Measurements from ENCODE around the gene BLTP3A.
"Not testable (repeated sequence)": the region's sequence is repeated elsewhere in the genome, so short reads cannot be mapped to it uniquely, and the experiment has no call there.

BLTP3A gene

DNA sequence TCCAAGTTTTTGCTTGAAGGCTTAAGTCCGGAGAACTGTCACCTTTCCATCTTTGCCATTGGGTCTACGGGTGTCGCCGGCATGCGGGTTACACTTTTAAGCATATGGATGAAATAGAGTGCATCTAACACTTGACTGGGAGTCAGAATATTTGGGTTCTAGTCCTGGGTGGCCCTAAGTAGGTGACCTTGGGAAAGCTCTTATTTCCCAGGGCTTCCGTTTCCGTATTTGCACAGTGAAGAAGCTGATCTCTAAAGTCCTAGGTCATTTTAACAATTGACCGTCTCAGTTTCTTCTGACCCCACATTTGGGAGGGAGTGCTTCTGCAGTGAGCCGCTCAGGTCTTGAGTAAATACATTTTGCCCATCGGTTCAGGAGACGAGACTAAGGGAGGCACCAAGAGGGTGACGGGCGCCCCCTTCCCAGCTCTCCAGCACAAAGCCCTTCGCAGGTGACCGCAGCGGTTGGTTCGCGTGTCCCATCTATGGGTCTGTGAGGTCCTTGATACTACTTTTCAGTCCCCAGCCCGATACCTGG lies 651 bp upstream of the BLTP3A start:
- peak in 3 of 5 donors; percentile 6 to 24 (median 12) for DNase-seq

DNA sequence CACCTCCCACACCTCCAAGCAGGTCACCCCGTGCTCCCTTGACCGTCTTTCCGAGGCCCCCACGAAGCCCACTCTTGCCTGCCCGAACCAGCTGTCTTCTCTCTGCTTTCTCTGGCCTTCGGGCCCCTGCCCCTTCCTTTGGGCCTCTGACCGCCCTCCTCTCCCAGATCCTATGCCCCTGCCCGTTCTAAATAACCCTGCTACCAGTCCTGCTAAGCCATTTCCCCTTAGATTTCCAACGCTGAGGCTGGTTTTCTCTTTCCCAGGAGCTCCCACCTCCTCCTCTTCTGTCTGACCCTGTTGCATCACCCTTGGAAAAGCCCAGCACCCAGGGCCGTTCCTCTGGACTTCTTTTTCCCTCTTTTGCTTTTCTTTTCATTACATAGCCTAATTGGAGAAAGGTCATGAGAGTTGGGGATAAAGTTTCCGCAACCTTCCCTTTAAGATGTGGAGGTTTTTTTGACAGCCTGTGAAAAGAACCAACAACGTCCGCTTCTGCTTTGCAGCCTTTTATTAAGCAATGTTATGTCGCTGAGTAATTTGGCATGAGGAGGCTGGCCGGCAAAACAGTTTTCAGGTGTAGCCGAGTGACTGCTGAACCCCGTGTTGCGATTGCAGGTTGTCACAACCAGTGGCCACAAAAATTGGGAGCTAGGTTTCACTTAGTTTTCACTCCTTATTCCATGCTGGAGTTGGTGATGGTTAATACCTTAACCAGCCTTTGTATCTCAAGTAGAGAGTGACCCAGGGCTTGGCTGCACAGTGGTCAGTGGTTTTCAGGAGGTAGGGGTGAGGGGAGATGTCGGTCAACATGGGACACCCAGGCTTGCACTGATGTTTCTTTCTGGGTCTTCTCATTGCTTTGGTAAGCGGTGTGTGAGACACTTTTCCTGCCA lies 970 bp downstream of the BLTP3A start:
- peak in 1 of 5 donors; percentile 15 for DNase-seq

DNA sequence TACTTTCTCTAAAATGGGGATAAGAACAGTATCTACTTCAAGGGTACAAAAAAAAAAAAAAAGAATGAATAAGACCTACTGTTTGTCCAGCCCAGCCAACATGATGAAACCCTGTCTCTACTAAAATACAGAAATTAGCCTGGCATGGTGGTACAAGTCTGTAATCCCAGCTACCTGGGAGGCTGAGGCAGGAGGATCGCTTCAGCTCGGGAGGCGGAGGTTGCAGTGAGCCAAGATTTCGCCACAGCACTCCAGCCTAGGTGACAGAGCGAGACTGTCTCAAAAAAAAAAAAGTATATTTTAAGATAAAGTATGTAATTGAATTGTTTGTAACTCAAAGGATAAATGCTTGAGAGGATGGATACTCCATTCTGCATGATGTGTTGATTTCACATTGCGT lies 2.0 kb downstream of the BLTP3A start:
- no peak for DNase-seq

DNA sequence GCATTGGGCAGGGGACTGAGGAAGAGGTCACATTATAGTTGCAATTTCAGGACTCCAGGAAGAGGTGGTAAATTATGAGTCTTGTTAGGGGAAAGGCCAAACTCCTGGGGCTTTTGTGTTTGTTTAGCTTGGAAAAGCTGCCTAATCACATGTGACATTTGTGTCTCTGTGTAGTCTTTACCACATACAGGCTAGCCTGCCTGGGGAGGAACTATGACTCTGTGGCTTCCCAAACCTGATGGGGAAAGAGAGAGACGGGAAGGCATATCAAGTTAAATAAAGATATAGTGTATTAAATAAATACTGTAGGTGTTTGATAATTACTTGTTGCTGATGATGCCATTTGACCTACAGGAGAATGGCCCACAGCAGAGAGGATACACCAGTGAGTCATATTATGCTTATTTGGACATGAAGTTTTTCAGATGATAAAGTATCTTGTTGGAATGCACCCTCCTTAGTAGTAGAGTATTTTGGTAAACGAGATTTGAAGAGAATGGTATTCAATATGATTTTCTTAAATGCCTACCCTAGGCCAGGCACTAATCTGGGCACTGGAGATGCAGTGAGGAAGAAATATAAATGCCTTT lies 4.0 kb downstream of the BLTP3A start:
- DNase-seq, result no peak

DNA sequence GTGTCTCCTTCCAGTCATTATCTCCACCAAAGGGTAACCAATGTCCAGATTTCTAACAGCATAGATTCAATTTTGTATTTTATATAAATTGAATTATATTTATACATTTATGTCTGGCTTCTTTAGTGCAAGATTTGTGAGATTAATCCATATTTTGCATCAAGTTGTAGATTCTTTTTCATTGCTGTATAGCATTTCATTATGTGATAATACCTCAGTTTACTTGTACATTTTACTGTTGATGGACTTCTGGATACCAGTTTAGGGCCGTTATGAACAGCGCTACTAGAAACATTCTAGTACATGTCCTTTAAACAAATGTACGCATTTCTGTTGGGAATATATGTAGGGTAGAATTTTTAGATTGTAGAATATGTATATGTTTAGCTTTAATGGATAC lies 6.2 kb downstream of the BLTP3A start:
- no peak for DNase-seq

DNA sequence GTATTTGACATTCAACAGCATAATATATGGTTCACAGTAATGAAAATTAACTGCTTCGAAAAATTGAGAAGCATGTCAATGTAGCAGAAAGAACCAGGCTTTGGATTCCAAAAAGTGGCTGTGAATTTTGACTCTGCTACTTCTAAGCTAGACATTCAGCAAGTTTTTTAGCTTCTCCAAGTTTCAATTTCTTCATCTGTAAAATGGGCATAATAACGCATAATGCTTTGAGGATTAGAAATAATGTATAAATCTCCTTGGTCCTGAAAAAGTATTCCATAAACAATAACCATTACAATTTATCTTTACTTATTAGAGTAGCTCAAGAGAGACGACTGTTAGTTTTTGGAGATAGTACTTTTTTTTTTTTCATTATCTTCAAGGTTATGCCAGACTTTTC lies 7.7 kb downstream of the BLTP3A start:
- no peak for DNase-seq

DNA sequence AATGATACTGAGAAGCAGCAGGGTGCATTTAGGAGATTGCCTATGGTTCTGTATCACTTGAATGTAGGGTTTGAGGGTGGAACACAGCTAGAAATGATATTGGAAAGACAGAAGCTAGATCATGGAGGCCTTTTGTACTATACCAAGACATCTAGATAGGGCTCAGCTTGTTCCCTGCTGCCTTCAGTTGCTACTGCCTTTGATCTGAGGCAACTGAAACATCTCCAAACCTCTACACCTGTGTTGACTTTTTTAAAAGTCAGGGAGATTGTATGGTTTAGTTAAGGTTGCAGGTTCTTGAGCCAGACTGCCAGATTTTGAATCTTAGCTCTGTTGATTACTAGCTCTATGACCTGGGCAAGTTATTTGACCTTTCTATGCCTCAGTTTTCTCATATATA lies 12.7 kb downstream of the BLTP3A start:
- DNase-seq, result no peak

DNA sequence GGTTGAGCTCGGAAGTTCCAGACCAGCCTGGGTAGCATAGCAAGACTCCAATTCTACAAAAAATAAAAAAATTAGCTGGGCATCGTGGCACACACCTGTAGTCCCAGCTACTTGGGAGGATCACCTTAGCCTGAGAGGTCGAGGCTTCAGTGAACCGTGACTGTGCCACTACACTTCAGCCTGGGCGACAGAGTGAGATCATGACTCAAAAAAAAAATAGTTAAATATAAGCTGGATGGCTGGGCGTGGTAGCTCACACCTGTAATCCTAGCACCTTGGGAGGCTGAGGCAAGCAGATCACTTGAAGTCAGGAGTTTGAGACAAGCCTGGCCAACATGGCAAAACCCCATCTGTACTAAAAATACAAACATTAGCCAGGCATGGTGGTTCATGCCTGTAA lies 13.2 kb downstream of the BLTP3A start:
- DNase-seq, result not testable (repeated sequence)

DNA sequence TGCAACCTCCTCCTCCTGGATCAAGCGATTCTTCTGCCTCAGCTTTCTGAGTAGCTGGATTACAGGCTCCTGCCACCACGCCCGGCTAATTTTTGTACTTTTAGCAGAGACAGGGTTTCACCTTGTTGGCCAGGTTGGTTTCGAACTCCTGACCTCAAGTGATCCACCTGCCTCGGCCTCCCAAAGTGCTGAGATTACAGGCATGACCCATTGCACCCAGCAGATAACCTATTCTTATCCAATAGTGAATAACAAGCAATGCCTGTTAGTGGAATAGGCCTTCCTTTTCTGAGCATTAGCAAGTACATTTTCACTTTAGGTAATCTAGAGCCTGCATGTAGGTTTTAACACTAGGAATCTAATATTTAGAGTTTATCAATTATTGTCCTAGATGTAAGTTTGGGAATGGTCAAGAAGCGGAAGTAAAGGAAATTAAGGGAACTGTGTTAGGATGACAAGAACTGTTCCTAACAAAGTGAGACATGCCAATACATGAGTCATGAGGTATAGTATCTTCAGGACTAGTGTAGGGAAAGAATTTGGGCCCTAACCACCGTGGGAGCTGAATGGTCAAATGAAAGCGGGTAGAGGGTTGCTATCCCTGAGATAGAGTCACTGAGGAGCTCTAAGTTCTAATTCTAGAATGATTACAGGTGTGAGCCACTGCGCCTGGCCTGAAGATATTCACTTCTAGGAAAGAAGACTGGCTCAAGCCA lies 15.0 kb downstream of the BLTP3A start:
- no peak for DNase-seq

DNA sequence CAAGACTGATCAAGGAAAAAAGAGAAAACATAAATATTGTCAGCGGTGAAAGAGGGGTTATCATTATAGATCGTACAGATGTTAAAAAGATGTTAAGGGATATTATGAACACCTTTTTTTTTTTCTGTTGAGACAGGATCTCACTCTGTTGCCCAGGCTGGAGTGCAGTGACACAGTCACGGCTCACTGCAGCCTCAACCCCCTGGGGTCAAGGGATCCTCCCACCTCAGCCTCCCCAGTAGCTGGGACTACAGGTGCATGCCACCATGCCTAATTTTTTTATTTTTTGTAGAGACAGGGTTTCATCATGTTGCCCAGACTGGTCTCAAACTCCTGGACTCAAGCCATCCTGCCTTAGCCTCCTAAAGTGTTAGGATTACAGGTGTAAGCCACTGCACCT lies 16.6 kb downstream of the BLTP3A start:
- not testable (repeated sequence) for DNase-seq

DNA sequence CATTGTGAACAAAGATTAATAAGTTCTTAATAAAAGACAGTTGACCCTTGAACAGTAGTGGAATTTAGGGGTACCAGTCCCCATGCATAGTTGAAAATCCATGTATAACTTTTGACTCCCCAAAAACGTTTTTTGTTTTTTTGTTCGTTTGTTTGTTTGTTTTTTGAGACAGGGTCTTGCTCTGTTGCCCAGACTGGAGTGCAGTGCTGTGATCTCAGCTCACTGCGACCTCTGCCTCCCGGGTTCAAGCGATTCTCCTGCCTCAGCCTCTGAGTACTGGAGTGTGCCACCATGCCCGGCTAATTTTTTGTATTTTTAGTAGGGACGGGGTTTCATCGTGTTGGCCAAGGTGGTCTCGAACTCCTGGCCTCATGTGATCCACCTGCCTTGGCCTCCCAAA lies 17.5 kb downstream of the BLTP3A start:
- DNase-seq, result not testable (repeated sequence)

DNA sequence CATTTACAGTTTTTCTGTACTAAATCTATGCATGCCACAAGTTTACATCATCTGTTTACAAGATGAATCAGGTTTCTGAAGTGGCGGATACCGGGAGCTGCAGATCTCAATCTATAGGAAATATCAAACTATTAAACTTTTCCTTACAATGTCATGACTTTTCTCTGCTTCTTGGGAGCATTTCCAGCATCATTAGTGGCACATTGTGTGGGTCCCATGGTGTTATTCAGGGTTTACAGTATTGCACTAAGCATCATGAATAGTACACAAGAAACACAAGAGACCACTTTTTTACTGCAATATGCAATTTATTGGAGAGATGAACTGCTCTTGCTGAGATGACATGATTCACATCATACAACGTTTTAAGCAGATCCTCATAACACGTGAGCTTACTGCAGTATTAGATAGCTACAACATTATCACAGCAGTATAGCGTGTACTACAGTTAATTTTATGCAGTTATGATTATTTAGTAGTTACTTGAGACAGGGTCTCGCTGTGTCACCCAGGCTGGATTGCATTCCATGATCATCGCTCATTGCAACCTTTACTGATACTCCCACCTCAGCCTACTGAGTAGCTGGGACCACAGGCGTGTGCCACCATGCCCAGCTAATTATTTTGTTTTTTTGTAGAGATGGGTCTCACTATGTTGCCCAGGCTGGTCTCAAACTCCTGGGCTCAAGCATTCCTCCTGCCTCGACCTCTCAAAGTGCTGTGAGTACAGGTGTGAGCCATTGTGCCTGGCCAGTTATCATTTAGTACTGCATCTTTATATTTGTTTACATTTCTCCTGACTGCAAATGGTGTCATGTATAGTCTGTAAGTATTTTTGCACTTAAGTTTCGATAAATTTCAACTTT lies 18.4 kb downstream of the BLTP3A start:
- no peak for DNase-seq

DNA sequence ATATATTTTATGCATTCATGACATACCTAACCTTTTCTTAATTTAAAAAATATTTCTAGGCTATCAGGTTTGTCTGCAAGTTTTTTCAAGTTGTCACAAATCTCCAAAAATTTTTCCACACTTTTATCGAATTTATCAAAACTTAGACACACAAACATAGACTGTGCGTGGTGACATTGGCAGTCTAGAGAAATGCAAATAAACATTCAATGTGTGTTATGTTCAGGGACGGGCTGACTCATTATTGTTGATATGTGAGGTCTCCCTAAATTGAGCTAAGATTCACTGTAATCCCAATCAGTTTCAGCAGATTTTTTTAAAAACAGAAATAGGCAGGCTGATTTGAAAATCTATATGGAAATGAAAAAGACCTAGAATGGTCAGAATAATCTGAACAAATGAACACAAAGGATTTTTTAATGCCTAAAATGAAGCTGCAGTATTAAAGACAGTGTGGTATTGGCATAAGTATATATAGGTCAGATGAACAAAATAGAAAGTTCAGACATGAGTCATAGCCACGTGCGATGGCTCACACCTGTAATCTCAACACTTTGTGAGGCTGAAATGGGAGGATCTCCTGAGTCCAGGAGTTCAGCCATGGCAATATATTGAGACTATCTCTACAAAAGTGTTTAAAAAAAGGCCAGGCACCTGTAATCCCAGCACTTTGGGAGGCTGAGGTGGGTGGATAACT lies 19.2 kb downstream of the BLTP3A start:
- DNase-seq, result peak in 1 of 5 donors; percentile 23

DNA sequence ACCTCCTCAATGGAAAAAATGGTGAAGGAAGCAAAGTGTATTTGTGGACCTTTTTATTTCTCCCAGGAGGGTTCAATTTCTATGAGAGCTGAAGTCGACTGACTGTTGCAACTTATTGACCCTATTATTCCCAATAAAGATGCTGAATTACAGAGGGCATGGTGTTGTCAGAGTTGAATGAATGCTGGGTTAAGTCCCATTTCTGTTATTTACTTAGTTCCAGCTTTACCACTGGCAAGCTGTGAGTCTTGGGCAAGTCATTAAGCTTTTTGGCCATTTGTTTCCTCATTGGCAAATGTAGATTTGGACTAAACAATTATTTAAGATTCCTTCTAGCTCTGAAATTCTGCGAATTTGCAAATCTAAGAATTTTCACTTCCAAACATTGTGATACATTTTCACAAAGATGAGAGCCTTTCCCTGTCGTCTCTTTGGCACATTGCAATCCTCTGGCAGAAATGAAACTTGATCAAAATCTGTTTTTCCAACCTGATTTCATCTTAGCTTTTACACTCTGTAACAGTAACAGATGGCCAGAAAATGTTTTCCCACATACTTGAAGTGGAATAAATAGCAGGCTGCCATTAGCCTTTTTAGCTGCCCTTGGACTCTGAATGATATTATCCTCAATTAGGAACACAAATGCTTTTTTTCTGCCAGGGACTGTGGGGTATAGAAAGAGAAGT lies 21.3 kb downstream of the BLTP3A start:
- DNase-seq, result no peak

DNA sequence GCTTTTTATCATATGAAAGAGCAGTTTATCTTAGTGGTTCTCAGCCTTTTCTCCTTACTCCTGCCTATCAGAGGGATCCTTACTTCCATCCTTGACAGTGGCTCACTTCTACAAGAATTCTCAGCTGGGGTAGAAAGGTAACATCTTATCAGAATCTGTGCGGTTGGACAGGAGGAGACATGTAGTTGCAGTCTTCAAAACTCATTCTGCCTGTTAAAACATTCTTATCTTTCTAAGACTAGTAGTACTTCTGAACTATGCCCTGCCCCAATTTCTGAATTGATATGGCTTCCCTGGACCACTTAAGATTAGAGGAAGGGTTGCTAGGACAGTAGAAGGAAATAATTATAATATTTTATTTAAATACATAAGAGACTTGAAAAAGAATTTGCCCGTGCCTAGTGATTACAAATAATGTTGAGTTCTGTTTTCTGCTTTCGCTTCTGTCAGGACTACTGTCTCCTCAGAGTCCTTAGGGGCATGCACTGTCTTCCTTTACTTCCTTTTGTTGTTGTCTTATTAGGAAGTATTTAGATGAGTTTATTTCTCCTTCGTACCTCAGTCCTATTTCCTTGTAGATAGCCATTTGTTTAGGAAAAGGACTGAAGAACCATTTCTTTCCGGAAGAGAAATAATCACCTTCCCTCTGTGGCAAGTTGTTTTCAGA lies 24.9 kb downstream of the BLTP3A start:
- no peak for DNase-seq

DNA sequence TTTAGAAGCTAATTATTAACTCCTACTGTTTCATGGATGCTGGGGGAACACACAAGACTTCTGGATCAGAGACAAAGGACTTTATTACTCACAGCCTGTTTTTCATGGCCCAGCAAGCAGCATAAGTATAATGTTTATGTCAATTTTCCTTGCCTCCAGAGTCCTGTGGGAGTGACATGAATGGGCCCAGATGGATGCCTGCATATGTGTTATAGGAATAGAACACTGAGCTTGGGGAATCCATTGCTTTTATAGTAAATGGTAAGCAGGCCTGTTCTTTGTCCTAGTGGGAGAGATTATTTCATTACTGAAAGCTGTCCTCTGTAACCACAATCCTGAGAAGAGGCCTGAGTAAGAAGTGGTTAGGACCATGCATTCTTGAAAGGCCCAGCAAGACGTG lies 25.6 kb downstream of the BLTP3A start:
- no peak for DNase-seq

DNA sequence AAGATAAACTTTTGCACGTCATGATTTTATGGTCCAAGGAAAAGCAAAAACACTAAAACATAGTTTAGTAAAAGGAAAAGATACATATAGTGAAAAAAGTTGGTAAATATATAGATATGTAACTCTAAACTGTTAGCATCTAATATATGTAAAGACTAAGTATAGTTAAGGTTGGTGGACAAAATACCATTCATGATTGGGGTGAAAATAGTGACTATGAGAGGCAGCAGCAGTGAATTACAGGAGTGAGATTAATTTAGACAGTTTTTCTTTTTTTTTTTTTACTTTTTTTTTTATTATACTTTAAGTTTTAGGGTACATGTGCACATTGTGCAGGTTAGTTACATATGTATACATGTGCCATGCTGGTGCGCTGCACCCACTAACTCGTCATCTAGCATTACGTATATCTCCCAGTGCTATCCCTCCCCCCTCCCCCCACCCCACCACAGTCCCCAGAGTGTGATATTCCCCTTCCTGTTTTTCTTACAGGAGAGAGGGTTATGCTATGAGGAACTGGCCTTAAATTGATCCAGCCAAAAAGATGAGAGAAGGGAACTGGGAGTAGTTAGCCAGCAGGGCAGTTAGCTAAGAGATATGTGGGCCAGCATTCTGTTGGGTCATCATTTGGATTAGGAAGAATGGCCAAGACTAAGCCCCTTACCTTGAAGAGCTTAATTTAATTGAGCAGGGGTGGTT lies 27.1 kb downstream of the BLTP3A start:
- not testable (repeated sequence) for DNase-seq

DNA sequence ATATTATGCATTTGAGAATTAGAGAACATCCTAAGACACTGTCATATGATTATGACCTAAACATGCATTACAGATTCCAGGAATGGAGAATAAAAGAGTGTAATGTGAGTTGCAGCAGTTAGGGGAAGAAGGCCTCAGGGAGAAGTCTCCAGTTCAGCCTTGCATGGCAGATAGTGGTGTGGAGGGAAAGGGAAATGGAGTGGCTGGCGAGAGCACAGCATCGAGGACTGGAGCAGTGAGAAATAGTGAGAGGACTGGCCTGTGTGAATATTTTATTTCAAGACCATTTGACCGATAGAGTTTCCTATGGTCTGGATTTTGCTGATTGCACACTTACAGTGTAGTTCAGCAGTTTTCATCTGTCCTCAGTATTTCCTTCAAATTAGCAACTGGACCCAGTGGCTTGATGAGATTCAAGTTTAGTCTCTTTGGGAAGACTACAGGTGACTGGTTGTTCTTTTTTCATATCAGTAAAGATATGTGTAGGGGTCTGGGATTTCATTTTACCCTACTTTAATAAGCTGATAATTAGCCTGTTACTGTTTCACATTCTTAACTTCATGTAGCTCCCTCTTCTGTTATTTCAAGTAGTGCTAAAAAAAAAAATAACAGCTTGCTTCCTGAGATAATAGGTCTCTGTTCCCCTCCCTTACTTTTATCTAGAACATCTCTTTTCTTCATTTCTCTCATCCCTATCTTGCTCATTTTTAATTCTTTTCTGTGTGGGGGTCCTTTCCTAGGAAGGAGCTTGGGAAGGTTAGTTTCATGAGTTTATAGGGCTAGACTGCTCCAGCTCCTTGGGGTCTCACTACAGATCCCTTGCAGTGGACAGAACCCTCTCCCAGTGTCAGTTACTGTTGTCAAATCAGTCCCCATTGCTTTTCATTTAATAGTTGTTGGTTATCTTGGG lies 27.9 kb downstream of the BLTP3A start:
- DNase-seq, result no peak

DNA sequence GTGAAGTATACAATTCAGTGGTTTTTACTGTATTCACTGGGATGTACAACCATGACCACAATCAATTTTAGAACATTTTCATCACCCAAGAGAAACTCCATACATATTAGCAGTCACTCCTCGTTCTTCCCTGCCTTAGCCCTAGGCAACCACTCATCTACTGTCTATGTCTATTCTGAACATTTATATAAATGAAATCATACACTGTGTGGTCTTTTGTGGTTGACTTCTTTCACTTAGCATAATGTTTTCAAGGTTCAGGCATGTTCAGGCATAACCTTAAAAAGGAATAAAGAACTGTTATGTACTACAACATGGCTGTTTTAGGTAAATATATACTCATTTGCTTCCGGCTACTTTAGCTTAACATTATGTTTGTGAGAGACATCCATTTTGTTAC lies 37.3 kb downstream of the BLTP3A start:
- no peak for DNase-seq

All from T-helper 1 cell (primary cell).